Dedifferentiated amniotic fluid mesenchymal stem cell (primary cell): Measurements from ENCODE around the gene MOCS2.

Experiments used
- DNase-seq: peaks from one replicate; pipeline ENCODE4 v3.0.0-alpha.2; 2016; ENCODE audit errors: extremely low spot score

Gene MOCS2

DNA sequence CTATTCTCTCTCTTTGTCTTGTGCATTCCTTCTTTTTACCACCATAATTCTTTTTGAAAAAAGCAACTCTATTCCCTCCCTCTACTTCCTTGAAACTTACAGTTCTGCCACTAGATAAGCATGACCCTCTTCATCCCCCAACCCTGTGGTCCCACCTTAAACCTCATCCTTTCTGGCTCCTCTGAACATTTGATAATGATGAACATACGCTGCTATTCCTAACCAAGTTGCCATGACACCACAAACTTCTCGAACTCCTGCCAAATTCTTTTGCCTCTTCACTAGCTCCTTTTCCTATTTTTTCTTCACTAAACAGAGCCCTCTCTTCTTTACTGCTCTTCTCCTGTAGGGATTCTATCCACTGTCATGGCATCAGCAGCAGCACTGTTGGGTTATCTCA lies 57.1 kb downstream of the MOCS2 start:
- no peak for DNase-seq

DNA sequence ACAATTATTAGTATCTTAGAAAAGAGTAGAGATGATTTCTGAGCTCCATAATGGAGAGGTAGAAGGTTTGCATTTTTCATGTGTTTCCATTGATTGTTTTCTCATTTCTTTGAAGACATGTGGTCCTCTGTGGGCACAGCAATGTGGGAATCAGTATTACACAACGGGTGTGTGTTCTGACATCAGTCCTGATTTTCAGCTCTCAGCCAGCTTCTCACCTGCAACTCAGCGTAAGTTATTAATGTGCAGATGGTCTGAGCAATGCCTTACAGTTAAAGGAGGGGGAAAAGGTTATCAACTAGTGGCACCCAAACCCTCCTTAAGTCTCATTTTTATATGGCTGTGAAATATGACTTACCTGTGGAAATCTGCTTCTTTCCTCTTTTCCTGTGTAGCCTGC lies 61.3 kb downstream of the MOCS2 start:
- no peak for DNase-seq
